HepG2 (cell line): ENCODE measurements around the gene SLC25A25. TPM values are rescaled to one million over a fixed set of nuclear protein-coding genes. Genes with fewer than 3 reads are reported as not detected.

ENCODE experiments used
- ATF7 ChIP-seq, 2 experiments: fragments of 450-650 bp in 1 of 2; sonication (generic) in 1 of 2; formaldehyde crosslinking in 1 of 2; IDR thresholded peaks; 2 replicates each; pipeline versions ENCODE4 v1.4.0 to v1.6.1; 2016 to 2020; ENCODE audit warnings: antibody characterized with exemption in 1 of 2, mild to moderate bottlenecking in 1 of 2, missing genetic modification reagents in 1 of 2
- CBX2 ChIP-seq, 2 experiments: fragments of 200-600 bp in 1 of 2; sonication (generic); formaldehyde crosslinking in 1 of 2; IDR thresholded peaks; 2 replicates each; pipeline versions ENCODE4 v1.7.0 to v1.8.1; 2018 to 2022; ENCODE audit warnings: low read depth in 2 of 2, low read length in 1 of 2, mild to moderate bottlenecking in 1 of 2, missing genetic modification reagents in 1 of 2
- DR1 ChIP-seq: sonication (generic); formaldehyde crosslinking; IDR thresholded peaks from 2 replicates; pipeline ENCODE4 v1.8.0; 2021; ENCODE audit warnings: mild to moderate bottlenecking, missing genetic modification reagents, inconsistent platforms
- EHMT2 ChIP-seq: fragments of 200-600 bp; sonication (generic); IDR thresholded peaks from 2 replicates; pipeline ENCODE4 v1.7.0; 2017; ENCODE audit warnings: antibody characterized with exemption, low read depth, low read length, borderline replicate concordance
- KDM6A ChIP-seq: IDR thresholded peaks from 2 replicates; pipeline ENCODE4 v1.6.1; 2016; ENCODE audit warnings: low read depth
- MED1 ChIP-seq: sonication (generic); formaldehyde crosslinking; IDR thresholded peaks from 2 replicates; pipeline ENCODE4 v1.4.0; 2020; ENCODE audit warnings: missing genetic modification reagents
- NAIF1 ChIP-seq: sonication (generic); formaldehyde crosslinking; IDR thresholded peaks from 2 replicates; pipeline ENCODE4 v1.5.0; 2020; ENCODE audit warnings: mild to moderate bottlenecking, missing genetic modification reagents, borderline replicate concordance
- NR1H2 ChIP-seq: sonication (generic); formaldehyde crosslinking; IDR thresholded peaks from 2 replicates; pipeline ENCODE4 v1.8.1; 2022; ENCODE audit warnings: low read depth, missing genetic modification reagents, borderline replicate concordance
- RBM22 ChIP-seq: fragments of 200-400 bp; formaldehyde crosslinking; optimal IDR thresholded peaks from 2 replicates; pipeline ENCODE3; 2017; ENCODE audit warnings: mild to moderate bottlenecking, low read length, moderate library complexity
- SNAPC2 ChIP-seq: sonication (generic); formaldehyde crosslinking; IDR thresholded peaks from 2 replicates; pipeline ENCODE4 v1.8.1; 2022; ENCODE audit warnings: mild to moderate bottlenecking, missing genetic modification reagents
- ZFP36 ChIP-seq: fragments of 150-350 bp; IDR thresholded peaks from 2 replicates; pipeline ENCODE4 v1.6.1; 2018; ENCODE audit warnings: borderline replicate concordance, low read length, low read depth; ENCODE audit not compliant: partially characterized antibody
- ZFYVE20 ChIP-seq: sonication (generic); formaldehyde crosslinking; IDR thresholded peaks from 2 replicates; pipeline ENCODE4 v1.8.0; 2023; ENCODE audit warnings: low read depth, mild to moderate bottlenecking, moderate library complexity, missing genetic modification reagents, borderline replicate concordance
- ZHX1 ChIP-seq: sonication (generic); formaldehyde crosslinking; IDR thresholded peaks from 2 replicates; pipeline ENCODE4 v1.8.1; 2022; ENCODE audit warnings: low read depth, mild to moderate bottlenecking, missing genetic modification reagents
- ZNF143 ChIP-seq: sonication (generic); formaldehyde crosslinking; IDR thresholded peaks from 2 replicates; pipeline ENCODE4 v1.4.0; 2020; ENCODE audit warnings: missing genetic modification reagents
- ZNF225 ChIP-seq: sonication (generic); formaldehyde crosslinking; IDR thresholded peaks from 2 replicates; pipeline ENCODE4 v1.4.0; 2020; ENCODE audit warnings: mild to moderate bottlenecking, missing genetic modification reagents
- ZNF431 ChIP-seq: sonication (generic); formaldehyde crosslinking; IDR thresholded peaks from 2 replicates; pipeline ENCODE4 v1.9.0; 2022; ENCODE audit warnings: missing genetic modification reagents, low read depth, mild to moderate bottlenecking, borderline replicate concordance
- ZNF577 ChIP-seq: sonication (generic); formaldehyde crosslinking; IDR thresholded peaks from 2 replicates; pipeline ENCODE4 v1.4.0; 2020; ENCODE audit warnings: mild to moderate bottlenecking, low read depth, missing genetic modification reagents, borderline replicate concordance
- ZNF670 ChIP-seq: sonication (generic); formaldehyde crosslinking; IDR thresholded peaks from 2 replicates; pipeline ENCODE4 v1.8.0; 2022; ENCODE audit warnings: mild to moderate bottlenecking, missing genetic modification reagents, borderline replicate concordance
- ZNF850 ChIP-seq: sonication (generic); formaldehyde crosslinking; conservative IDR thresholded peaks from 2 replicates; pipeline ENCODE4 v1.9.0; 2021; ENCODE audit warnings: mild to moderate bottlenecking, missing genetic modification reagents
- polyA plus RNA-seq, 8 experiments: library from polyadenylated mRNA; depleted of rRNA in 3 of 8; stranded (reverse) in 7 of 8; unstranded in 1 of 8; fragments of >200 nt; fragmentation: Illumina TruSeq in 4 of 8; extraction: Trizol in 4 of 8; gene quantifications; 2 replicates each; pipeline versions ENCODE4 v1.2.1 to v1.2.3, GENCODE V29; 2011 to 2016; ENCODE audit warnings: low read depth in 4 of 8, missing spikeins in 1 of 8, mixed read lengths in 1 of 8; ENCODE audit not compliant: insufficient read depth in 1 of 8
- total RNA-seq, 5 experiments: library from RNA; depleted of rRNA; stranded (reverse); fragments of >200 nt; fragmentation: Illumina TruSeq; extraction: Trizol; gene quantifications; 2 replicates each; pipeline ENCODE4 v1.2.3, GENCODE V29; 2016; ENCODE audit warnings: low read depth in 1 of 5
- TF ChIP-seq, protein P1 (sequence below): sonication (generic); formaldehyde crosslinking; IDR thresholded peaks from 2 replicates; pipeline ENCODE4 v1.4.0; 2020; ENCODE audit warnings: low read depth, mild to moderate bottlenecking, missing genetic modification reagents
- TF ChIP-seq, protein P2 (sequence below): sonication (generic); formaldehyde crosslinking; IDR thresholded peaks from 2 replicates; pipeline ENCODE4 v1.5.0; 2020; ENCODE audit warnings: missing genetic modification reagents
- TF ChIP-seq, protein P3 (sequence below): sonication (generic); formaldehyde crosslinking; IDR thresholded peaks from 2 replicates; pipeline ENCODE4 v1.4.0; 2020; ENCODE audit warnings: missing genetic modification reagents

The SLC25A25 gene
- total and polyA plus RNA-seq, 2 of the 13 experiments (the other 11 are each of a cell fraction or from before 2014, with no cell fraction given): 10.5 to 24.8 TPM

- TF ChIP-seq ATF7 (IDR thresholded peaks at IDR 0.05) (peak; percentile 32; the same call in 1 of the 2 replicates), ATF7 (CRISPR knock-in tag; IDR thresholded peaks at IDR 0.05) (no peak), ZNF143 (CRISPR knock-in tag) (no peak), ZFP36 (no peak), ZHX1 (CRISPR knock-in tag) (no peak), MED1 (CRISPR knock-in tag) (peak; percentile 53), CBX2 (IDR thresholded peaks at IDR 0.05; ENCODE audit: low read depth, low read length) (no peak), CBX2 (CRISPR knock-in tag; IDR thresholded peaks at IDR 0.05; ENCODE audit: low read depth) (no peak), RBM22 (no peak), NR1H2 (CRISPR knock-in tag) (no peak), SNAPC2 (CRISPR knock-in tag) (no peak), EHMT2 (no peak; the same call in 1 of the 2 replicates), ZNF225 (no peak), ZNF431 (no peak), ZFYVE20 (CRISPR knock-in tag) (no peak), NAIF1 (CRISPR knock-in tag) (no peak; the same call in 1 of the 2 replicates), ZNF850 (CRISPR knock-in tag) (no peak), KDM6A (CRISPR knock-in tag) (peak; percentile 17; the same call in 1 of the 2 replicates), ZNF670 (CRISPR knock-in tag) (no peak), ZNF577 (no peak), DR1 (CRISPR knock-in tag) (no peak)
- TF ChIP-seq, protein P1, sequence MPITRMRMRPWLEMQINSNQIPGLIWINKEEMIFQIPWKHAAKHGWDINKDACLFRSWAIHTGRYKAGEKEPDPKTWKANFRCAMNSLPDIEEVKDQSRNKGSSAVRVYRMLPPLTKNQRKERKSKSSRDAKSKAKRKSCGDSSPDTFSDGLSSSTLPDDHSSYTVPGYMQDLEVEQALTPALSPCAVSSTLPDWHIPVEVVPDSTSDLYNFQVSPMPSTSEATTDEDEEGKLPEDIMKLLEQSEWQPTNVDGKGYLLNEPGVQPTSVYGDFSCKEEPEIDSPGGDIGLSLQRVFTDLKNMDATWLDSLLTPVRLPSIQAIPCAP: no peak
- TF ChIP-seq, protein P2, sequence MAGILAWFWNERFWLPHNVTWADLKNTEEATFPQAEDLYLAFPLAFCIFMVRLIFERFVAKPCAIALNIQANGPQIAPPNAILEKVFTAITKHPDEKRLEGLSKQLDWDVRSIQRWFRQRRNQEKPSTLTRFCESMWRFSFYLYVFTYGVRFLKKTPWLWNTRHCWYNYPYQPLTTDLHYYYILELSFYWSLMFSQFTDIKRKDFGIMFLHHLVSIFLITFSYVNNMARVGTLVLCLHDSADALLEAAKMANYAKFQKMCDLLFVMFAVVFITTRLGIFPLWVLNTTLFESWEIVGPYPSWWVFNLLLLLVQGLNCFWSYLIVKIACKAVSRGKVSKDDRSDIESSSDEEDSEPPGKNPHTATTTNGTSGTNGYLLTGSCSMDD (CRISPR knock-in tag): no peak
- TF ChIP-seq, protein P3, sequence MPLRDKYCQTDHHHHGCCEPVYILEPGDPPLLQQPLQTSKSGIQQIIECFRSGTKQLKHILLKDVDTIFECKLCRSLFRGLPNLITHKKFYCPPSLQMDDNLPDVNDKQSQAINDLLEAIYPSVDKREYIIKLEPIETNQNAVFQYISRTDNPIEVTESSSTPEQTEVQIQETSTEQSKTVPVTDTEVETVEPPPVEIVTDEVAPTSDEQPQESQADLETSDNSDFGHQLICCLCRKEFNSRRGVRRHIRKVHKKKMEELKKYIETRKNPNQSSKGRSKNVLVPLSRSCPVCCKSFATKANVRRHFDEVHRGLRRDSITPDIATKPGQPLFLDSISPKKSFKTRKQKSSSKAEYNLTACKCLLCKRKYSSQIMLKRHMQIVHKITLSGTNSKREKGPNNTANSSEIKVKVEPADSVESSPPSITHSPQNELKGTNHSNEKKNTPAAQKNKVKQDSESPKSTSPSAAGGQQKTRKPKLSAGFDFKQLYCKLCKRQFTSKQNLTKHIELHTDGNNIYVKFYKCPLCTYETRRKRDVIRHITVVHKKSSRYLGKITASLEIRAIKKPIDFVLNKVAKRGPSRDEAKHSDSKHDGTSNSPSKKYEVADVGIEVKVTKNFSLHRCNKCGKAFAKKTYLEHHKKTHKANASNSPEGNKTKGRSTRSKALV (CRISPR knock-in tag): no peak
Observed at GRCh38 chr9:128073253-128073886, 5.3 kb downstream of the SLC25A25 start (continued).
